NB4 (cell line): ENCODE data around the gene GDPD5.

ENCODE experiments used
- CTCF ChIP-seq: IDR thresholded peaks from one replicate; pipeline ENCODE4 v1.5.1; 2012; ENCODE audit warnings: low read depth, low read length
- MAX ChIP-seq: IDR thresholded peaks from 2 replicates; pipeline ENCODE4 v1.6.1; 2011; ENCODE audit warnings: low read depth, low read length
- POLR2A ChIP-seq: IDR thresholded peaks from 2 replicates; pipeline ENCODE4 v1.6.1; 2011; ENCODE audit warnings: mild to moderate bottlenecking; ENCODE audit not compliant: insufficient read length; ENCODE audit errors: extremely low read depth

- TF ChIP-seq CTCF (no peak), POLR2A (no peak), MAX (no peak)
Observed at GRCh38 chr11:75467881-75468280, 57.9 kb downstream of the GDPD5 start.
